ENCODE results near the gene ZSWIM7.

DNA sequence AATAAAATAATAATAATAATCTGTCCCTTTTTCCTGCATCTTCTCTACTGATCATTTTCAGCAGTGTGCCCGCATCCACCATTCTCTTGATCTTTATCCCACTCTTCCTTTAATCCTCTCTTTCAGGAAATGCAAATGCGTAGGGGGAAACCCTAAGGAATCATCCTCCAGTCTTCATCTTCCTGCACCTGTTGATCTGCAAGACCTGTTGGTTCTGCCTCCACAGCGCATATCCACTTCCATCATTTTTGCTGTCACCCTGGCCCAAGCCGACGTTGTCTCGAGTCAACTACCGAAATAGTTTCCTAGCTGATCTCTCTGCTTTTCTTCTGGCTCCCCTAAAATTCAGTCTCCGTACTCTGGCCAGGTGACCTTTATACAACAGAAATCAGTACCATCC is 30.0 kb downstream of the ZSWIM7 start:
- no peak for TF ChIP-seq POLR2A (IDR thresholded peaks at IDR 0.05)
- TF ChIP-seq, protein P1, sequence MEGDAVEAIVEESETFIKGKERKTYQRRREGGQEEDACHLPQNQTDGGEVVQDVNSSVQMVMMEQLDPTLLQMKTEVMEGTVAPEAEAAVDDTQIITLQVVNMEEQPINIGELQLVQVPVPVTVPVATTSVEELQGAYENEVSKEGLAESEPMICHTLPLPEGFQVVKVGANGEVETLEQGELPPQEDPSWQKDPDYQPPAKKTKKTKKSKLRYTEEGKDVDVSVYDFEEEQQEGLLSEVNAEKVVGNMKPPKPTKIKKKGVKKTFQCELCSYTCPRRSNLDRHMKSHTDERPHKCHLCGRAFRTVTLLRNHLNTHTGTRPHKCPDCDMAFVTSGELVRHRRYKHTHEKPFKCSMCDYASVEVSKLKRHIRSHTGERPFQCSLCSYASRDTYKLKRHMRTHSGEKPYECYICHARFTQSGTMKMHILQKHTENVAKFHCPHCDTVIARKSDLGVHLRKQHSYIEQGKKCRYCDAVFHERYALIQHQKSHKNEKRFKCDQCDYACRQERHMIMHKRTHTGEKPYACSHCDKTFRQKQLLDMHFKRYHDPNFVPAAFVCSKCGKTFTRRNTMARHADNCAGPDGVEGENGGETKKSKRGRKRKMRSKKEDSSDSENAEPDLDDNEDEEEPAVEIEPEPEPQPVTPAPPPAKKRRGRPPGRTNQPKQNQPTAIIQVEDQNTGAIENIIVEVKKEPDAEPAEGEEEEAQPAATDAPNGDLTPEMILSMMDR (IDR thresholded peaks at IDR 0.05), result no peak

Data from testis (tissue), 2 donors.